Measurements from ENCODE around the gene TRIM31.
A peak's percentile ranks its signal among the peaks of the same experiment; 100 is the strongest.

Gene TRIM31

DNA sequence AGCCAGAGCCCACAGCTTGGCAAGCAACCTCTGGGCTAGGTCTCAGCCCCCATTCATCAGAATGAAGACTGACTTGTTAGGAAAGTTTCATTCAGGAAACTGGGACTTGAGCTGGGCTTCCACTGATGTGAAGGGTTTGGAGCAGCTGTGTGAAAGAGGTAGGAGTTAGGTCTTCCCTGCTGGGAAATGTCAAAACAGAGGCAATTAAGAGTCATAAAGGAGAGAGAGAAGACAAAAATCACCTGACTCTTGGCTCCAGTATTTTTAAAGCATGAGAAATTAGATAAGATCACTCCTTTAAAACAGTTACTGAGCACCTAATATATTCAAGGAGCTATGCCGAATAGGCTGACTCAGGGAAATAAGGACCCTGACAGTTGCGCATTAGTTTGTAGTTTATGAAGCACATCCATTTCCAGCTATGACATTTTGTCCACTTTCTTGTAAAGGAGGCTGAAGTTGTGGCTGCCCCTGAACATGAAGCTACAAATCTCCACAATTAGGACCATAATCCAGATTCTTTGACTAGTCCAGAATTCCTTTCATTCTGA lies 19.1 kb upstream of the TRIM31 start:
- TF ChIP-seq, protein P1, sequence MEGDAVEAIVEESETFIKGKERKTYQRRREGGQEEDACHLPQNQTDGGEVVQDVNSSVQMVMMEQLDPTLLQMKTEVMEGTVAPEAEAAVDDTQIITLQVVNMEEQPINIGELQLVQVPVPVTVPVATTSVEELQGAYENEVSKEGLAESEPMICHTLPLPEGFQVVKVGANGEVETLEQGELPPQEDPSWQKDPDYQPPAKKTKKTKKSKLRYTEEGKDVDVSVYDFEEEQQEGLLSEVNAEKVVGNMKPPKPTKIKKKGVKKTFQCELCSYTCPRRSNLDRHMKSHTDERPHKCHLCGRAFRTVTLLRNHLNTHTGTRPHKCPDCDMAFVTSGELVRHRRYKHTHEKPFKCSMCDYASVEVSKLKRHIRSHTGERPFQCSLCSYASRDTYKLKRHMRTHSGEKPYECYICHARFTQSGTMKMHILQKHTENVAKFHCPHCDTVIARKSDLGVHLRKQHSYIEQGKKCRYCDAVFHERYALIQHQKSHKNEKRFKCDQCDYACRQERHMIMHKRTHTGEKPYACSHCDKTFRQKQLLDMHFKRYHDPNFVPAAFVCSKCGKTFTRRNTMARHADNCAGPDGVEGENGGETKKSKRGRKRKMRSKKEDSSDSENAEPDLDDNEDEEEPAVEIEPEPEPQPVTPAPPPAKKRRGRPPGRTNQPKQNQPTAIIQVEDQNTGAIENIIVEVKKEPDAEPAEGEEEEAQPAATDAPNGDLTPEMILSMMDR (IDR thresholded peaks at IDR 0.05; ENCODE audit: low read depth, low read length) = no peak
- no peak overlapping the region for H3K4me3 ChIP-seq (ENCODE audit: low read depth, low read length)

DNA sequence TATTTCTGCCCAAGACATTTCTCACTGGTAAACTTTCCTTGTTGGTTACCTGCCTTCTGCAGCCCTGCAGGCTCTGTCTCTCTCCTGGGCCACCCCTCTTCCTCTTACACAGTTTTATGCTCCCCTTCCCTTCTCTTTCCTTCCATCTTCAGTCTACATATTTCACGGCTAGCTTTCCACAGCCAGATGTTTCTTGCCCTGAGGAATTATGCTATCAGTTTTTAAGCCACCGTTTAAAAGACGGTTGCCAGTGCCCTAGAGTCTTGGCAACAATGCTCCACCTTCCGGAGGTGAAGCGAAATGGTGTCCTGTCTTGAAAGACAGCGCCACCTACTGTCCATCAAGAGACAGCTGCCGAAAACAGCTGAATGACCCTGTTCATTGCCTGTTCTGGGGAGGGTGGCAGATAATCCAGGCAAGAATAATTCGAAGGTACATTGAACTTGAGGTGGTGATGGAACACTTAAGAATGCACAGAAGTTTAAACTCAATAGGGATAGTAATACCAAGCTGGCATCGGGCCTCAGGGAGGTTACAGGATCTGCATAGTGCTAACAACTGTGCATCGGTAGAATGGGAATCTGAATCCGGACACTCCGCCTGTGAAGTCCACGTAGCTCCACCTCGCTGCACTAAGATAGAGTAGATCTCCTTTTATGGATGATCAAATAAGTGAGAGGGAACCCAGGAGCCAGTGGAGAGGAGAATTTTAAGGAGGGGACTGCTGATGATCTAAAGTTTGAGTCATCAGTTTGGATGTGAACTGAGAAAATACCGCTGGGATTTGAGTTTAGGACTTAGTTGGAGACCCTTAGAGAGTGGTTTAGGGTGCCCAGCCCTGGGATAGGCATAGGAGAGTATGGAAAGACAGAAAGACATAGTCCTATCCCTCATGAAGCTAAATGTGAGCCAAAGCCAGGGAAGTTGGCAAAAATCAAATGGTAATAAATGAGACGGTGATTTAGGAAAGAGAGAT lies 18.3 kb upstream of the TRIM31 start:
- TF ChIP-seq, protein P1 (IDR thresholded peaks at IDR 0.05; ENCODE audit: low read depth, low read length) = peak; percentile 97

DNA sequence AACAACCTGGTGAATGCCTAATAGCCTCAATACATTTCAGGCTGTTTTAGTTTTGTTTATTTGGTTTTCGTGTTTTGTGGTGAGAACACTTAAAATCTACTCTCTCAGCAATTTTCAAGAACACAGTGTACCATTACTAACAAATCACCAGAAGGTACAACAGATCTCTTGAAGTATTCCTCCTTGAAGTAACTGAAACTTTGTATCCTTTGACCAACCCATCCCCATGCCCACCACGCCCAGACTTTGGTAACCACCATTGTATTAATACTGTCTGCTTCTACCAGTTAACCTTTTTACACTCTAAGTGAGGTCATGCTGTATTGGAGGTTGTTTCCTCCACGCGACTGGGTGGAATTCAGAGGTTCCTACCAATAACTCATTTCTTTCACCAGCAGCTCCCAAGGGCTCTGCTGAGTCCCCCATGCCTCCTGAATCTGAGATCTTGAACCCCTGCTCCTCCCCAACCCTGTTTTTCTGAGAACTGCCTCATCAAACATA lies 17.3 kb upstream of the TRIM31 start:
- TF ChIP-seq, protein P1 (IDR thresholded peaks at IDR 0.05; ENCODE audit: low read depth, low read length) = no peak
- no peak overlapping the region for H3K4me3 ChIP-seq (ENCODE audit: low read depth, low read length)

More for the DNA sequence above, 18.3 kb upstream of the TRIM31 start:
- H3K4me3 ChIP-seq (ENCODE audit: low read depth, low read length) = no peak overlapping the region

DNA sequence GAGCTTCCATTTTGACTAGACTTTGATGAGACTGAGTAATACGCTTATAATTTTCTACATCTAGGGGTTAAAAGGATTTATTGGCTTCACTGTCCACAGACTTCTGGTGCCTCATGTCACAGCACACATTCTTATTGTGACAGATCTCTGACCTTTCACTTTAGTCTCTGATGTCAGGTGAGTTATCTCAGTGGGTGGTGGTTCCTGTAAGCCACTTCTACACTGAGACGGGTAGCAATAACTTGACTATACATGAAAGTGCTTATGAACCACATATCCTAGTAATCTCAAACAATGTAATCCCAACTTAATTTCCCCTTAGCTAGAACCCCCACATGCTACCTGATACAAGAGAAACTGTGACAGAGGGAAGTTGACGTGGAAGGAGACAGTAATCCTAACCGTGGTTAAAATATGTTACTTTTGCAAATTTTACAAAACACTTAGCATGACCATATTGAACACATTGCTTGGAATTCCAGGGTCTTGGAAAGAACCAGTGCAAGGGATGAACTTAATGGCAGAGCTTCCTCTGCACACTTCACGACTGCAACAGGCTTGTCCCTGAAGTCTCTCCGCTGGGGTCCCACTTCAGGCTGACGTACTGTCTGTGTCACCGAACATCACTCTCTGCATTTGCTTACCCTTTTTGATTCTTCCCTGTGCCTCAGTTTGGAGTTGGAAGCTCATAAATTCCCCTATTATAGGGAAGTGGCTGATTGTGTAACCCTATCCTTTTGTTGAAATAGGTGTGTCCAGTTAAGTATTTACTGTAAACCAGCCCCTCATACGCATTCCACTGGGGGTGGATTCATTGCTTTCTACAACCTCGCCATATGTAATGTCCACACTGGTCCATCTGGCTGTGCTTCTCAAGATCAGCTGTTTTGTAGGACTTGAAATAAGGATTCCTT lies 16.6 kb upstream of the TRIM31 start:
- no peak overlapping the region for H3K4me3 ChIP-seq (ENCODE audit: low read depth, low read length)
- TF ChIP-seq, protein P1 (IDR thresholded peaks at IDR 0.05; ENCODE audit: low read depth, low read length) = no peak

DNA sequence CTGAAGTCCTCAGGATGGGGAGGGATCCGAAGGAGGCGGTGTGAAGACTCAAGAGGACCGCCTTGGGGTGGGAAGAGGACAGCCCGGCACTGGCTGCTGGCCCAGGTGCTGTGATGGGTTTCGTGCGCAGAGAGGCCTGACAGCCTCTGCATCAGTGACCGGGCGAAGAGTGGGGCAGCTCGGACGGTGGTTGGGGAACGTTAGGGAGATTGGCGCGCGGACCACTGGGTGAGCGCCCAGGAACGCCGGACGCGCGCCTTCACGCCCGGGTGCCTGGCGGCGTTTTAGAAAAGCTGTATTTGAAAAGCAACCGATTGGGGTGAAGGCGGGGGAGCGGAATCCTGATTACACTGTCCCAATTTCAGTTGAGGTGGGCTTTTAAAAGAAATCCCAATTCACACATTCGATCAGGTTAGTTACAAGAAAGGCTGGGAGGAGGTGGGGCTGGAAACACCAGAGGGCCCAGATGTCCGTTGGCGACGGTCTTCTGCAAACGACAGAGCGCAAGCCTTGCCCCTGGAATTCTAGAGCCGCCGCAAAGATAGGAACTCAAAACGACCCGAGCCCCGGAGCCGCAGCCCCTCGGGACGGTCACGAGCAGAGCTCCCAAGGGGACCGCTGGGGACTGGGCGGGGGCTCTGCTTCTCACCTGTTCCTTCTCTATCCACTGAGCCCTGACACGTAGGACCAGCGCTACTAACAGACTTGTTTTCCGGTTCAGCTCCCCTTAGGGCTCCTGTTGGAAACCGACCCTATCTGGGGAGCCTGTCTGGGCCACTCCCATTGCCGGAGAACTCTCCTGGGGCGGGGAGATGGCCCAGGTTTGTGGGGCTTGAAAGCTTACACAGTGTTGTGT lies 14.6 kb upstream of the TRIM31 start:
- TF ChIP-seq, protein P1 (IDR thresholded peaks at IDR 0.05; ENCODE audit: low read depth, low read length) = no peak
- H3K4me3 ChIP-seq (ENCODE audit: low read depth, low read length) = no peak overlapping the region

DNA sequence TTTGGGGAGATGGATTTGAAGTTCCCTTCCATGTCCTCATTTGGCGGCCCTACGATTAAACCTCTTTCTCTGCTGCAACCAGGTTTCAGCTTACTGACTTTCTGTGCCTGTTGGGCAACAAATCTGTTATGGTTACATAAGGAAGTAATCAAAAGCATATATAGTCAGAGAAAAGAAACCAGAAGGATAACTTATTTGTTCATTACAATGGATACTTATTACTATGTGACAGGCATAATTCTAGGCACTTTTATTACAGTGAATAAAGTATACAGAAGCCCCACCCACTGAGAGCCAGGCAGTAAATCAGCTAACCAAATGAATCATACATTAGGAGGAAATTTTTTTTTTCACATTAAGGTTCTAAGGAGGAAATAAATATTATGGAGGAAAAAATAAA lies 9.6 kb upstream of the TRIM31 start:
- H3K4me3 ChIP-seq (ENCODE audit: low read depth, low read length) = no peak overlapping the region
- TF ChIP-seq, protein P1 (IDR thresholded peaks at IDR 0.05; ENCODE audit: low read depth, low read length) = no peak

Data from WI38 (cell line).